ENCODE results near the gene SYNGR3.

DNA sequence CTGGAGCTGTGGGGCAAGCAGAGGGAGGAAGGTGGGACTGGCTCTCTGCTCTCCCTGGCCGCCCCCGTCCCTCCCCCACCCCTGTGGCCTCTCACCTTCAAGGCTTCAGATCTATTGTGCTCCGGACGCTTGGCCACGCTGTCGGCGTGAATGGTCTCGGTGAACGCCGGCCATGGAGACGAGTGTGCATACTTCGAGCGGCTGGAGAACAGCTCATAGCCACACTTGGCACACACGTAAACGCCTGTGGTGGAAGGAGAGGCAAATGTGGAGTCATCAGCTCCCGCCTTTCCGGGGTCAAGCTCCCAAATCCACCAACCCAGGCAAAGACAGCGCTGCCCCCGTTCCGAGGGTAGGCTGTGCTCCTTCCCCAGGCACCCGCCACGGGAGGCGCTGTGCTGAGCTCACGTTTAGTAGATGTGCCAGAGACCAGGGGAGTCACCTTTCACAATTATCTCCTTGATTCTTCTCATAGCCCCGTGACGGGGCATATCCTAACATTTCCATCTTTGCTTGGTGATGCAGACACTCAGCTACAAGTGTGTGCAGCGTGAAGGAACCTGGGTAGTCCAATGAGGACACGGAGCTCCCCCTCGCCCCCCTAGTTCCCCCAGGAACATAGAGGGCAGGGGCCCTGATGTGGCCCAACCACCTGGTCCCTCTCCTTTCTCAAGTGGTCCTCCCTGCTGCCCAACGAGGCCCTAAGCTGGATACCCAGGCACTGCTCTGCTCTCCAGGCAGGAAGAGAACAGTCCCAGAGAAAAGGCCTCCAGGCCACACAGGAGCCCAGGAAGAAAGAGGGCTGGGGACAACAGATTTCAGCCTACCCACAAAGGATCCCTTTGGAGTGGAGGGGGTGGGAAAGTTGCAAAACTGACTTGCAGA is 48.4 kb upstream of the SYNGR3 start:
- TF ChIP-seq EZH2 (IDR thresholded peaks at IDR 0.05) (no peak), POLR2AphosphoS5 (IDR thresholded peaks at IDR 0.05; ENCODE audit: borderline replicate concordance, low read depth, low read length) (no peak), FOXP2 (optimal IDR thresholded peaks at IDR 0.05; ENCODE audit: control extremely low read depth, extremely low read length, insufficient read depth) (no peak)
